ENCODE data around the gene NSL1. TPM values are rescaled to one million over a fixed set of nuclear protein-coding genes. Genes with fewer than 3 reads are reported as not detected.
"Not testable (repeated sequence)": the region's sequence is repeated elsewhere in the genome, so short reads cannot be mapped to it uniquely, and the experiment has no call there.

Gene NSL1, protein sequence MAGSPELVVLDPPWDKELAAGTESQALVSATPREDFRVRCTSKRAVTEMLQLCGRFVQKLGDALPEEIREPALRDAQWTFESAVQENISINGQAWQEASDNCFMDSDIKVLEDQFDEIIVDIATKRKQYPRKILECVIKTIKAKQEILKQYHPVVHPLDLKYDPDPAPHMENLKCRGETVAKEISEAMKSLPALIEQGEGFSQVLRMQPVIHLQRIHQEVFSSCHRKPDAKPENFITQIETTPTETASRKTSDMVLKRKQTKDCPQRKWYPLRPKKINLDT
- polyA plus RNA-seq (2013, experiment 1 of 2; ENCODE audit: insufficient read length), result 22.4 TPM
- 19.1 TPM for polyA plus RNA-seq (2013, experiment 2 of 2; ENCODE audit: insufficient read length)

DNA sequence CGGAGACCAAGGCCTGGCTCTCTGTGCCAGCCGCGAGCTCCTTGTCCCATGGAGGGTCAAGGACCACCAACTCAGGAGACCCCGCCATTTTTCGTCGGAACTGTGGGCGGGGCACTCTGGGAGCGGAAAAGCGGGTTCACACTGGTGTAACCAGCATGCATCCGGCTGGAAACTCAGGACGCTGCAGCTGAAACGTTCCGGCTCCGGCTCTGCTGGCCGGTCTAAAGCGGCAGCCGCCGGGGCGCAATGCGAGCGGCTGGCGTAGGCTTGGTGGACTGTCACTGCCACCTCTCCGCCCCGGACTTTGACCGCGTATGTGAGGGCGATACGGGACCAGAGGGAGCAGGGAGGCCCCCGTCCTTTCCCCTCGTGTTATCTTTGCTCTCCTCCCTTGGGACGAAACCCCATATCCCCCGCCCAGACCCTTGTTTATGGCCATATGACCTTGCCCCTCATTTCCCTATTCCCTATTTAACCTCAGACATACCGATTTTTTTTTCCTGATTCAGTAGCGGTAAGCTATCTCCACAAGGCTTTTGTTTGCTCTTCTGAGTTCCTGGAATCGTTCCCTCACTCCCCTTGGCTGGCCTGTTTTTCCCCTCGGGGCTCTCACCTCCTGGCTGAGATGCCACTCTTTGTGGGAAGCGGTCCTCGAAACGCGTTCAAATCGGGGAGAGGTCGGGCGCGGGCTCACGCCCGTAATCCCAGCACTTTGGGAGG, at the start of gene NSL1, which contains the start of gene TATDN3:
Gene NSL1, minus strand, starts transcription at position 102 of the 720 bp plus-strand sequence. Its CDS starts 14 bp downstream, at position 88.
Gene TATDN3, plus strand, starts transcription at position 219 of the 720 bp plus-strand sequence. Its CDS starts 28 bp downstream, at position 247.
- peak; percentile 92 for DNase-seq

GRCh38 chr1:212838145-212838544, 46.6 kb upstream of the NSL1 start:
- no peak for DNase-seq

- DNase-seq, result not testable (repeated sequence)
Observed at GRCh38 chr1:212833211-212834207, 41.9 kb upstream of the NSL1 start.

- DNase-seq, result no peak
Observed at GRCh38 chr1:212828395-212828794, 36.8 kb upstream of the NSL1 start.

DNA sequence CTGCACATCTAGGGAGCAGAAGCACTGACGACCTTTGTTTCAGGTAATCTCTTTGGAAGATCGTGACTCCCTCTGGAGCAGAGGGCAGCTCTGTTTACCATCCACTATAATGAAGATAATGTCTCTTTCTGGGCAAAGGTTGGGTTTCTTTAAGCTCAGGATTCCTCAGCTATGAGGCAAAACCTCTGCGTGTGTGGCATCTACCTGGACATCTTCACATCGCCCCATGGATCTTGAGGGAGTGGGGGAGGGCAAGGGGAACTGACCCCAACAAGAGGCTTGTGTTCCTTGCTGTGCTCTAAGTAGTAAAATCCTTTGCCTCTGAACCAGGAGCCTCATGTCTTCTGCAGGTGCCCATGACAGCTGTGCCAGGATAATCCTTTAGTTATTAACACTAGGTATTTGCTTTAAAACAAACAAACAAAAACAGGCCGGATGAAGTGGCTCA, 36.3 kb upstream of the NSL1 start:
- DNase-seq, result no peak

GRCh38 chr1:212827171-212827776, 35.7 kb upstream of the NSL1 start:
- DNase-seq, result no peak

DNA sequence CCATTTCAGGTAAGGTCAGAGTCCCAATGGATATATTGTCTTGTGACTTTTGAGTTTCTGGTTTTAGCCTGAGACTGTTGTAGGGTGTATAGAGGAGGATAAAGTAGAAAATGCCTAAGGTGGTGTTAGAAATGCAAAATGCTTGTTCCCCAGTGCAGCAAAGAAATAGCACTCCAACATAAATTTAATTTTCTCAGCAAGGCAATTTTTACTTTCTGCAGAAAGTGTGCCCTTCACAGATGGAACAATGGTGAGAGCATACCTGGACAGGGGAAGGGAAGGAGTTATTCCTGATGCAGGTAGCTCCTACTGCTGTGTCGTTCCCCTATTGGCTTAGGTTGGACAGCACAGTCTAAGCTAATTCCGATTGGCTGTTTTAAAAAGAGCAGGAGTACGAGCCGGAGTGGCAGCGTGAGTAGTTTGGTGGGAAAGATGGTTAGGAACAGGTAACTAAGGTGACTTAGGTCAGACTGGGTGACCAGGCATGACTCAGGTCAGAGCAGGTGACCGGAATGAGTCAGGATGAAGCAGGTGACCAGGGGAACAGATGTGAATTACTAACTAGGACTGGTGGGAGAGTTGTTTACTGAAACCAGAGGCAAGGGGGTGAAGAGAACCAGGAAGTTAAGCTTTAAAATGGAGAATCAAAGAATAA, 34.3 kb upstream of the NSL1 start:
- no peak for DNase-seq

GRCh38 chr1:212824201-212824600, 32.6 kb upstream of the NSL1 start:
- DNase-seq, result no peak

GRCh38 chr1:212822956-212823355, 31.4 kb upstream of the NSL1 start:
- DNase-seq, result no peak

- DNase-seq, result no peak
Observed at GRCh38 chr1:212820969-212821368, 29.4 kb upstream of the NSL1 start.

- DNase-seq, result no peak
Observed at GRCh38 chr1:212819726-212820125, 28.1 kb upstream of the NSL1 start.

DNA sequence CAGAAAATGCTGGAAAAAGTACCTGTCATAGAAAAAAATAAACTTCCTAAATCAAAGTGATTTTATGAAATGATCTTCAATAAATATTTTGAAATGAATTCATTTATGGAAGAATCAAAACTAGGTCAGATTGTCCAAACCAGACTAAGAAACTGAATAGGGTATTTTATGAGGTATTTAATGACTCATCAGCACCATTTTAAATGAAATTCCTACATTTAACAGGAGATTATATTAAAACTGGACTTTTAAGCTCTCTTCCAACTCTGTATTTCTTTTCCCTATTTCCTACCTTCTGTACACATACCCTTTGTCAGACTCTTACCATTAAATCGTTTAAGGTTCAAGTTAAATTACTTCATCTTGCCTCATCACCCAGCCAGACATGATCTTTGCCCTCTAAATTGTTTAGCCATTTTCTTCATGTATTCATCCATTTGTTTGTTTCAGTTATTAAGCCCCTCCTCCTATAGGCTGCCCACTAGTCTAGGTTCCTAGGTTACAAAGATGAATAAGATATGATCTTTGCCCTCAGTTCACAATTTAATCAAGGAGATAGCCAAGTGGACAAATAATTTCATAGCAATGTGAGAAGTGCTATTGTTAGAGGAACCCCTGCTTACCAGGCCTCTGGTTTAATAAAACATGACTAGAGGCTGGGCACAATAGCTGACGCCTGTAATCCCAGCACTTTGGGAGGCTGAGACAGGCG, 25.1 kb upstream of the NSL1 start:
- no peak for DNase-seq

DNA sequence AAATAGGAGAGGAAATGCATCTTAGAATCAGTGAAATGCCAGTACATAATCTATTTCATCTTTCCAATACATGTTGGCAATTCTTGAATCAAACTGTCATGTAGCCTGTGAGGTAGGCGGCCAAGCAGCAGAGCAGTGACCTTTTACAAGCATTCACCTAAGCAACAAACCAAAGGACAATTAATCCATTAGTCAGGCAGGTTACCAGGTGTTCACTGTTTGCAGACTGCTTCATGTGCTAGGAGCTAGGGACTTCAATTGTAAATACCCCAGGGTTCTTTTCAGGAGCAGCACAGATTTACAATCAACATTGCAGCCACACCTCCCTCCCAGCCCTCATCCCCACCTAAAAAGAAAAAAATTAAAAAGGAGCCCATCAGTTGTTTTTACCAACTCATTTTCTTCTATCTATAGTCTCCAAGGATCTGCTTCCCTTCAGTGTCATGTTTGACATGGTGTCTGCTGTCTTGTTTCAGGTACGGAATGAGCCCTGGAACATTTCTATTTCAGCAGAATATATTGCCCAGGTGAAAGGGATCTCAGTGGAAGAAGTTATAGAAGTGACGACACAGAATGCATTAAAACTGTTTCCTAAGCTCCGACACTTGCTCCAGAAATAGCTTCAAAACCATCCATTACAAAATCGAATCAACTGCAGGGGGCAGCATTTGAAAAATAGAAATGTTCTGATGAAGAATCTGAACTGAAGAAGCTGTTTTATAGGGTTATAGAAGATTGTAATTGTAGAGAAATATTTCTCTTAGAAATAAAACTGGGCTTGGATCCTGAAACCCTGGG, 23.2 kb upstream of the NSL1 start:
- DNase-seq, result peak; percentile 15

GRCh38 chr1:212805767-212806166, 14.2 kb upstream of the NSL1 start:
- no peak for DNase-seq

DNA sequence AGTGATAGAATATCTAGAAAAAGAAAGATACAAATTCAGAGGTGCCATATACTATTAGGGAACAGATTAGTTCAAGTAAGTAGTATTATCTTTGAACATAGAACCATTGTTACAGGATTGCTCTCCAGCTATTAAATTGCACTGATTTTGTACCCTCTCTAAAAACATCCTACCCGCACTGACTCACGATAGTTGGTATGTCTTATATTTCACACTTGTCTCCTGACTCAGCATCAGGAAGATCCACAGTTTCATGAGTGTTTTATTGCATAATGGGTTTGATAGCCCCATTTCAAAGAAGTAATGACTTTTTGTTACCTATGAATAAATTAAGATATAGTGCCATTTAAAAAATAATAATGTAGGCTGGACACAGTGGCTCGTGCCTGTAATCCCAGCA, 6.1 kb upstream of the NSL1 start:
- peak; percentile 21 for DNase-seq

- no peak for DNase-seq
Observed at GRCh38 chr1:212794561-212795014, 3.0 kb upstream of the NSL1 start.

DNA sequence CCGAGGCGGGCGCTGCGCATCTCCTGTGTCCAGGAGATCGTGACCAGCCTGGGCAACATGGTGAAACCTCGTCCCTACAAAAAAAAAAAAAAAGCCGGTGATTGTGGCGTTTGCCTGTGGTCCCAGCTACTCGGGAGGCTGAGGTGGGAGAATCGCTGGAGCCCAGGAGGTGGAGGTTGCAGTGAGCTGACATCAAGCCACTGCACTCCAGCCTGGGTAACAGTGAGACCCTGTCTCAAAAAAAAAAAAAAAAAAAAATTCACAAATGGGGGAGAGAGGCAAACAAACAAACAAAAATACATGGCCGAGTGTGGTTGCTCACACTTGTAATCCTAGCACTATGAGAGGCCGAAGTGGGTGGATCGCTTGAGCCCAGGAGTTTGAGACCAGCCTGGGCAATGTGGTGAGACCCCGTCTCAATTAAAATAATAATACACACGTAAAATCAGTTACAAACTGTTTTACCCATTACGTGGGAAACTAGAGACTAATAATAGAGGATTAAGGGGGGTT, 875 bp upstream of the NSL1 start:
- DNase-seq, result no peak

DNA sequence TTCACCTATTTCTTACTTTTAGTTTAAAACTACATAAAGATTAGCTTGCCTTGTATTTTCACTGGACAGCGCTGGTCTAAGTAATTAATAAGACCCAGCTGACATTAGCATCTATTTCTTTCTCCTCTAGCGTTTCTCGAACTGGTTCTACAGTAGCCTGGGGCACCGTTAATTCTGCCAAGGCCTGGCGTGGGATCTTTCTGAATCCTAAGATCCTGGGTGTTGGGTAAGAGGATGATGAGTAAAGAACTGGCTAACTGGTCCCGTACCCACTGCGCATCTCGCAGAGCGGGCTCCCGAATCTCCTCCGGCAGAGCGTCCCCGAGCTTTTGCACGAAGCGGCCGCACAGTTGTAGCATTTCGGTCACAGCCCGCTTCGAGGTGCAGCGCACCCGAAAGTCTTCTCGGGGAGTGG, 309 bp downstream of the NSL1 start:
- peak; percentile 70 for DNase-seq

DNA sequence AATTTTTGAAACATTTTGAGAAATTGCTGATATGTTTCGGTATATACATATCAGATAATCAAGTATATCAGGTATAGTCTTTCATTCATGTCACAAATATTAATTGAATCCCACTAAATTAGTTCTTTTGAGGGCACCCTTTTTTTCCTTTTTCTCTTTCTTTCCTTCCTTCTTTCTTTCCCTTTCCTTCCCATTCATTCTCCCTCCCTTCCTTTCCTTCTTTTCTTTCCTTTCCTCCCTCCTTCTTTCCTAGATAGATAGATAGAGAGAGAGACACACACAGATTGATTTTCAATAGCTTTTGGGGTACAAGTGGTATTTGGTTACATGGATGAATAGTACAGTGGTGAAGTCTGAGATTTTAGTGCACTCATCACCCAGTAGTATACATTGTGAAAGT, 5.7 kb downstream of the NSL1 start:
- no peak for DNase-seq

- no peak for DNase-seq
Observed at GRCh38 chr1:212783976-212784375, 7.6 kb downstream of the NSL1 start.

Data from fibroblast of skin of back (primary cell).